Measurements from ENCODE around the gene HOXB4. TPM values are rescaled to one million over a fixed set of nuclear protein-coding genes. Genes with fewer than 3 reads are reported as not detected.

HOXB4 gene
- total RNA-seq, 1 experiment from 2014 or later, result 2.0 TPM

DNA sequence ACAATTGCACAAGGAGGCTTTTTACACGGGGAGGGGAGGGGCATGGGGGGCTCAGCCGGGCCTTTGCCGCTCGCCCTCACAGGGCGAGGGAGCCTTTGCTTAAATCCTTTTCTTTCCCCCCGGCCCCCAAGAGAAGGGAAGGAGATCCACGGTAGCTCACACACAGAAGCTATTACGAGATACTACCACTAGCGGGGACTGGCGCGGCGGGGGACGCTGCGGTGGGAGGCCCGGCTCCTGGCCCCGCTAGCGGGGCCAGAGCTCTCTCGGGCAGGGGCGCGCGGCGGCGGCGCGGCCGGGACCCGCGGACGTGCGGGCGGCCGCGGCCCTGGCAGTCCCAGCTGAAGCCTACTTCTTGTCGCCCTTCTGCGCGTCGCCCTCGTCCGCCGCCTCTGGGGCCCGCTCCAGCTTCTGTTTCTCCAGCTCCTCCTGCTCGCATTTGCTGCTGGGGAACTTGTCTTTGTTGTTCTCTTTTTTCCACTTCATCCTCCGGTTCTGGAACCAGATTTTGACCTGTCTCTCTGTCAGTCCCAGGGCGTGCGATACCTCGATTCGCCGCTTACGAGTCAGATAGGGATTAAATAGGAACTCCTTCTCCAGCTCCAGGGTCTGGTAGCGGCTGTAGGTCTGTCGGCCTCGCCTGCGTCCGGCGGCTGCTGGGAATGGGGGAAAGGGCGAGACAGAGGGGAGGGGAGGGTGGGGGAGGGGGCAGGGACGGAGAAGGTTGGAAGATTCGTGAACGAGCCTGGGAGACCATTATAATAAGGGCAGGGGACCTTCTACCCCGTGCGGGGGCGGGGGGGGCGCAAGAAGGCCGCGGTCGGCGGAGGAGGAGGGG lies 34.9 kb upstream of the HOXB4 start:
- peak overlapping the region; percentile 80 for H3K4me3 ChIP-seq
- BruUV-seq (replicated peaks), result no TSS peak
- H2AFZ ChIP-seq, result peak overlapping the region; percentile 92
- no peaks in the 10 kb centered on the region for H3K36me3 ChIP-seq (ENCODE audit: low read depth)
- peak overlapping the region; percentile 34; the same call in 1 of the 2 replicates for H3K27ac ChIP-seq
- no peaks in the 10 kb centered on the region for H3K9me3 ChIP-seq (ENCODE audit: insufficient read depth, low read depth)
- no peaks in the 10 kb centered on the region for H3K27me3 ChIP-seq (ENCODE audit: insufficient read depth, low read depth)
- no peaks in the 10 kb centered on the region for H3F3A ChIP-seq (ENCODE audit: insufficient read depth, low read depth)
- ChIA-PET POLR2A (ENCODE audit: unreplicated experiment) (interaction anchor here (0.6 kb wide), 4 partner anchors 67 to 685 kb away, joined by 3 to 11 read pairs (median 6); no protein-coding TSS in a partner anchor), CTCF (interaction anchor here (0.6 to 1.2 kb wide), 7 partner anchors 9 to 583 kb away, joined by 3 to 12 read pairs (median 3); partner anchors contain the start of gene HOXB6)
- H3K9me2 ChIP-seq (ENCODE audit: insufficient read depth), result no peaks in the 10 kb centered on the region
- no peaks in the 10 kb centered on the region for H4K20me1 ChIP-seq (ENCODE audit: insufficient read depth)
- peaks cover 24% of the 10 kb centered on the region for H3K79me2 ChIP-seq (ENCODE audit: low read depth)
- H3K4me2 ChIP-seq, result peak overlapping the region; percentile 88
- H3K4me1 ChIP-seq (replicated peaks; ENCODE audit: insufficient read depth), result peaks cover 20% of the 10 kb centered on the region
- intact Hi-C loops (cut with micrococcal nuclease; ENCODE audit: unreplicated experiment), result loop anchor here (1.0 to 10.0 kb wide), 2 partner anchors 26 to 668 kb away; partner anchors contain the start of gene PNPO
- TF ChIP-seq EZH2 (IDR thresholded peaks at IDR 0.05; ENCODE audit: low read depth), result no peak
- peak; percentile 22; the same call in 1 of the 2 replicates for TF ChIP-seq CTCF (conservative IDR thresholded peaks at IDR 0.05)
- peak in 1 of 2 experiments; percentile 38 for DNase-seq

GRCh38 chr17:48612456-48612853 lies 34.3 kb upstream of the HOXB4 start:
- Histone ChIP-seq H3K36me3 (ENCODE audit: low read depth) (no peaks in the 10 kb centered on the region), H3K79me2 (ENCODE audit: low read depth) (peaks cover 24% of the 10 kb centered on the region), H3K27me3 (ENCODE audit: insufficient read depth, low read depth) (no peaks in the 10 kb centered on the region), H3K27ac (0 out of 2 replicates have a peak overlapping the region, but pooled peaks have one; percentile 31), H3K4me1 (replicated peaks; ENCODE audit: insufficient read depth) (peaks cover 20% of the 10 kb centered on the region), H3F3A (ENCODE audit: insufficient read depth, low read depth) (no peaks in the 10 kb centered on the region), H3K4me2 (peak overlapping the region; percentile 88), H3K9me2 (ENCODE audit: insufficient read depth) (no peaks in the 10 kb centered on the region), H3K4me3 (peak overlapping the region; percentile 80), H4K20me1 (ENCODE audit: insufficient read depth) (no peaks in the 10 kb centered on the region), H2AFZ (peak overlapping the region; percentile 92), H3K9me3 (ENCODE audit: insufficient read depth, low read depth) (no peaks in the 10 kb centered on the region)
- ChIA-PET CTCF (interaction anchor here (0.6 to 1.2 kb wide), 6 partner anchors 8 to 583 kb away, joined by 3 to 12 read pairs (median 3); partner anchors contain the start of gene HOXB6), POLR2A (ENCODE audit: unreplicated experiment) (interaction anchor here (0.6 kb wide), 1 partner anchor 685 kb away, joined by 3 read pairs; no protein-coding TSS in a partner anchor)
- TF ChIP-seq CTCF (conservative IDR thresholded peaks at IDR 0.05) (no peak), EZH2 (IDR thresholded peaks at IDR 0.05; ENCODE audit: low read depth) (no peak)
- BruUV-seq (replicated peaks), result no TSS peak
- DNase-seq, result no peak
- intact Hi-C loops (cut with micrococcal nuclease; ENCODE audit: unreplicated experiment), result loop anchor here (10.0 kb wide), 1 partner anchor 668 kb away; the partner anchor contains the start of gene PNPO

DNA sequence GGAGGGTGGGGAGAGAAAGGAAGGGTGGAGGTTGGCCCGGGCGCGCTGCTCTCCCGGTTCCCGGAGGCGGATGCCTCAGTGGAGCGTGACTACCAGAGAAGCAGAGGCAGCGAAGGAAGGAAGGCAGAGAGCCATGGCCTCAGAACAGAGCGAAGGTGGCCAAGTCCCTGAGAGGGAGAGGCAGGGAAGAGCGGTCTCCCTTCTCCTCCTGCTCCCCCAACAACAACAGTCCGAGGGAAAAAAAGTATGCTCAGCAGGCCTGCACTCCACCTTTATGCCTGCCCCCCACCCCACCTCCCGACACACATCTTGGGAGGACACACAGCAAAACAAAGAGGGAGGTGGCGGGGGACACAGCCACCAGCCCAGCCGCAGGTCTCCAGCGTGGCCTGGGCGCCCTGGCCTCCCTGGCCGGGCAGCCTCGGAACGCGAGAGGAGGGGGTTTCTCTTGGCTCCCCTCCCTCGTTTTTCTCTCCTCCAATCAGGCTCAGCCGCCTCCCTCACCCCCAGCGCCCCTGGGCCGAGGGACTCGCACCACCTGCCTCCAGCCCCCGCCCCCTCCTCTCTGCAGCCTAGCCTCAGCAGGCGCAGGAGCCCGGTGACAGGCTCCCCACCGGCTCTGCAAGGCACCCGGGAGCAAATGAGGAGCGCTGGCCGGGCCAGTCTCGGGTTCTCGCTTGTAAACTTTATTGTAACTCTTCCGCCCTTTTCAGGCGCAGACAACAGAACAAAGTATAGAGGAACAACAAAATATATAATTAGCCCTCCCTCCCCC lies 33.7 kb upstream of the HOXB4 start:
- Histone ChIP-seq H3K79me2 (ENCODE audit: low read depth) (peaks cover 24% of the 10 kb centered on the region), H3K4me1 (replicated peaks; ENCODE audit: insufficient read depth) (peaks cover 20% of the 10 kb centered on the region), H3K4me2 (peak overlapping the region; percentile 88), H4K20me1 (ENCODE audit: insufficient read depth) (no peaks in the 10 kb centered on the region), H3K4me3 (peak overlapping the region; percentile 80), H3K9me3 (ENCODE audit: insufficient read depth, low read depth) (no peaks in the 10 kb centered on the region), H3F3A (ENCODE audit: insufficient read depth, low read depth) (no peaks in the 10 kb centered on the region; the same call in 1 of the 2 replicates), H3K36me3 (ENCODE audit: low read depth) (no peaks in the 10 kb centered on the region), H2AFZ (peak overlapping the region; percentile 92), H3K27ac (peak overlapping the region; percentile 63), H3K9me2 (ENCODE audit: insufficient read depth) (no peaks in the 10 kb centered on the region), H3K27me3 (ENCODE audit: insufficient read depth, low read depth) (no peaks in the 10 kb centered on the region)
- ChIA-PET CTCF (no interaction called here), POLR2A (ENCODE audit: unreplicated experiment) (no interaction called here)
- DNase-seq, result peak; percentile 49 to 55
- no peak for TF ChIP-seq CTCF (conservative IDR thresholded peaks at IDR 0.05)
- no peak for TF ChIP-seq EZH2 (IDR thresholded peaks at IDR 0.05; ENCODE audit: low read depth)
- intact Hi-C loops (cut with micrococcal nuclease; ENCODE audit: unreplicated experiment), result loop anchor here (10.0 kb wide), 1 partner anchor 667 kb away; the partner anchor contains the start of gene PNPO
- BruUV-seq (replicated peaks), result no TSS peak

All from PC-9 (cell line).